OCI-LY7 (cell line): ENCODE measurements around the gene RPAIN. TPM values are rescaled to one million over a fixed set of nuclear protein-coding genes. Genes with fewer than 3 reads are reported as not detected.

Source experiments
- BruUV-seq: library from RNA; stranded (reverse); fragments of 400-500 nt; replicated peaks from 2 replicates; lab custom pipeline; 2021; lab: Mats Ljungman, UMichigan
- CTCF ChIA-PET: fragments of 300-600 bp; sonication (Branson Sonifier 250); formaldehyde crosslinking; loops from one replicate; lab custom pipeline; 2022; ENCODE audit warnings: antibody characterized with exemption; ENCODE audit not compliant: unreplicated experiment; lab: Charles Lee
- POLR2A ChIA-PET: fragments of 300-600 bp; sonication (Branson Sonifier 250); formaldehyde crosslinking; loops from one replicate; lab custom pipeline; 2022; ENCODE audit warnings: antibody characterized with exemption; lab: Charles Lee
- DNase-seq: peaks from one replicate; pipeline ENCODE4 v3.0.0-alpha.2; 2015; ENCODE audit warnings: low spot score
- H2AFZ ChIP-seq: fragments of 200-600 bp; sonication (generic), shearing (Covaris generic); 2 replicates; pipeline ENCODE4 v1.6.1; 2014; ENCODE audit warnings: mild to moderate bottlenecking, antibody characterized with exemption, low read length, moderate library complexity
- H3K27ac ChIP-seq: fragments of 200-600 bp; sonication (generic); 2 replicates; pipeline ENCODE4 v1.5.1; 2014; ENCODE audit warnings: mixed run types, low read depth, mild to moderate bottlenecking, moderate library complexity, low read length, inconsistent platforms; ENCODE audit not compliant: poor library complexity, severe bottlenecking
- H3K36me3 ChIP-seq: fragments of 200-600 bp; sonication (generic); 2 replicates; pipeline ENCODE4 v1.6.1; 2014; ENCODE audit warnings: mild to moderate bottlenecking, antibody characterized with exemption, low read length, moderate library complexity, mixed read lengths; ENCODE audit not compliant: insufficient read depth
- H3K4me1 ChIP-seq: fragments of 200-600 bp; sonication (generic); 2 replicates; pipeline ENCODE4 v1.5.1; 2014; ENCODE audit warnings: mild to moderate bottlenecking, low read length; ENCODE audit not compliant: insufficient read depth, poor library complexity, severe bottlenecking
- H3K4me2 ChIP-seq: fragments of 200-600 bp; sonication (generic); 2 replicates; pipeline ENCODE4 v1.6.1; 2014; ENCODE audit warnings: mild to moderate bottlenecking, low read length
- H3K4me3 ChIP-seq: fragments of 200-600 bp; sonication (generic); 2 replicates; pipeline ENCODE4 v1.5.1; 2014; ENCODE audit warnings: mild to moderate bottlenecking, low read depth, low read length; ENCODE audit not compliant: poor library complexity, severe bottlenecking
- H3K79me2 ChIP-seq: fragments of 200-600 bp; sonication (generic); 2 replicates; pipeline ENCODE4 v1.6.1; 2016; ENCODE audit warnings: low read depth, mild to moderate bottlenecking, low read length, moderate library complexity, mixed read lengths; ENCODE audit not compliant: insufficient read depth
- H3K9me2 ChIP-seq: fragments of 200-600 bp; sonication (generic); 2 replicates; pipeline ENCODE4 v1.6.1; 2016; ENCODE audit warnings: mild to moderate bottlenecking, low read length, mixed read lengths; ENCODE audit not compliant: insufficient read depth
- H3K9me3 ChIP-seq: fragments of 200-600 bp; sonication (generic); 2 replicates; pipeline ENCODE4 v1.6.1; 2014; ENCODE audit warnings: mild to moderate bottlenecking, mixed run types, low read length, mixed read lengths
- H4K20me1 ChIP-seq: fragments of 200-600 bp; sonication (generic); 2 replicates; pipeline ENCODE4 v1.6.1; 2014; ENCODE audit warnings: mild to moderate bottlenecking, antibody characterized with exemption, low read length, moderate library complexity, mixed read lengths; ENCODE audit not compliant: insufficient read depth
- EZH2phosphoT487 ChIP-seq: fragments of 200-600 bp; sonication (generic); IDR thresholded peaks from 2 replicates; pipeline ENCODE4 v1.6.1; 2018; ENCODE audit warnings: low read depth, borderline replicate concordance, mild to moderate bottlenecking, mixed run types, antibody characterized with exemption, low read length, moderate library complexity, mixed read lengths
- intact Hi-C: fragments of 100-400 bp; cut with micrococcal nuclease; formaldehyde crosslinking; loops from one replicate; pipeline ENCODE4 v1.10.0; 2022; ENCODE audit not compliant: unreplicated experiment
- total RNA-seq, 2 experiments: library from RNA; depleted of rRNA in 1 of 2; stranded (reverse); fragments of >200 nt in 1 of 2; shearing (Covaris generic) in 1 of 2; gene quantifications; 2 replicates each; pipeline ENCODE4 v1.2.3, GENCODE V29; 2014 to 2022
- TF ChIP-seq, protein P1 (sequence below): fragments of 200-600 bp; sonication (generic); conservative IDR thresholded peaks from 2 replicates; pipeline ENCODE4 v1.5.1; 2014; ENCODE audit warnings: mild to moderate bottlenecking, antibody characterized with exemption, low read length, moderate library complexity, mixed read lengths

The RPAIN gene
- total RNA-seq, 2 experiments from 2014 or later: 88.9 to 99.6 TPM

DNA sequence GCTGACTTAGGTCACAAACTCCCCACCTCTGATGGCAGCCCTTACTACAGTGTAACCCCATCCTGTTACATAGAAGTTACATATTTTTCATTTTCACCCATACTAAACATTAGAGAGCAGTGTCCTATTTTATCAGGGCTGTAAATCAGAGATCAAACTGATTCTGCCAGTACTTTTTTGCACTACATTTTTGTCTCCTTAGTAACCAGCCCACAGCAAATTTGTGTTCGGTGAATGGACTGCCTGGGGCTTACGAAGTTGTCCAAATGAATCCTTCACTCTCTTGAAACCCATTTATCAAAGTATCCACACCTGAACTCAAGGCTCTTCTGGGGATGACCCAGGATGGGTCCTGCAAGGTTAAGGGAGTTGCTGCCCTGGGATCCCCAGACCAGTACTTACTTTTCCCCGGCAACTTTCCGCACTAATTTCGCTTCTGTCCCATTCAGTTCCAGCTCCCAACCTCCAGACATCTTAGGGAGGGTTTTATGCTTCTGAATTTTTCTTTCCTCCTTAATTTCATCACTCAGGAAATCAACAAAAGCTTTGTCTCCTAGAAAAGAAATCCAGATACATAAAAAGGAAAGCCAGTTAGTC is 17.8 kb downstream of the RPAIN start:
- no peak for DNase-seq
- Histone ChIP-seq H3K79me2 (peaks cover 39% of the 10 kb centered on the region), H3K4me1 (peaks cover 27% of the 10 kb centered on the region), H3K9me2 (no peaks in the 10 kb centered on the region), H4K20me1 (peaks cover 23% of the 10 kb centered on the region; the same call in 1 of the 2 replicates), H3K27ac (peak overlapping the region; percentile 58), H3K4me3 (peak overlapping the region; percentile 84), H3K36me3 (peaks cover 86% of the 10 kb centered on the region), H3K9me3 (no peaks in the 10 kb centered on the region), H3K4me2 (peak overlapping the region; percentile 93), H2AFZ (no peak overlapping the region)
- no peak for TF ChIP-seq EZH2phosphoT487
- TF ChIP-seq, protein P1, sequence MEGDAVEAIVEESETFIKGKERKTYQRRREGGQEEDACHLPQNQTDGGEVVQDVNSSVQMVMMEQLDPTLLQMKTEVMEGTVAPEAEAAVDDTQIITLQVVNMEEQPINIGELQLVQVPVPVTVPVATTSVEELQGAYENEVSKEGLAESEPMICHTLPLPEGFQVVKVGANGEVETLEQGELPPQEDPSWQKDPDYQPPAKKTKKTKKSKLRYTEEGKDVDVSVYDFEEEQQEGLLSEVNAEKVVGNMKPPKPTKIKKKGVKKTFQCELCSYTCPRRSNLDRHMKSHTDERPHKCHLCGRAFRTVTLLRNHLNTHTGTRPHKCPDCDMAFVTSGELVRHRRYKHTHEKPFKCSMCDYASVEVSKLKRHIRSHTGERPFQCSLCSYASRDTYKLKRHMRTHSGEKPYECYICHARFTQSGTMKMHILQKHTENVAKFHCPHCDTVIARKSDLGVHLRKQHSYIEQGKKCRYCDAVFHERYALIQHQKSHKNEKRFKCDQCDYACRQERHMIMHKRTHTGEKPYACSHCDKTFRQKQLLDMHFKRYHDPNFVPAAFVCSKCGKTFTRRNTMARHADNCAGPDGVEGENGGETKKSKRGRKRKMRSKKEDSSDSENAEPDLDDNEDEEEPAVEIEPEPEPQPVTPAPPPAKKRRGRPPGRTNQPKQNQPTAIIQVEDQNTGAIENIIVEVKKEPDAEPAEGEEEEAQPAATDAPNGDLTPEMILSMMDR: no peak
- ChIA-PET POLR2A (interaction anchor here (0.6 to 0.8 kb wide), 3 partner anchors 25 to 205 kb away, joined by 3 to 4 read pairs (median 3); no protein-coding TSS in a partner anchor), CTCF (interaction anchor here (1.8 kb wide), 1 partner anchor 19 kb away, joined by 4 read pairs; the partner anchor contains the start of gene NUP88)
- intact Hi-C loops: loop anchor here (2.0 to 5.0 kb wide), 3 partner anchors 19 to 241 kb away; partner anchors contain the start of genes DHX33 and NUP88
- BruUV-seq: no TSS peak

DNA sequence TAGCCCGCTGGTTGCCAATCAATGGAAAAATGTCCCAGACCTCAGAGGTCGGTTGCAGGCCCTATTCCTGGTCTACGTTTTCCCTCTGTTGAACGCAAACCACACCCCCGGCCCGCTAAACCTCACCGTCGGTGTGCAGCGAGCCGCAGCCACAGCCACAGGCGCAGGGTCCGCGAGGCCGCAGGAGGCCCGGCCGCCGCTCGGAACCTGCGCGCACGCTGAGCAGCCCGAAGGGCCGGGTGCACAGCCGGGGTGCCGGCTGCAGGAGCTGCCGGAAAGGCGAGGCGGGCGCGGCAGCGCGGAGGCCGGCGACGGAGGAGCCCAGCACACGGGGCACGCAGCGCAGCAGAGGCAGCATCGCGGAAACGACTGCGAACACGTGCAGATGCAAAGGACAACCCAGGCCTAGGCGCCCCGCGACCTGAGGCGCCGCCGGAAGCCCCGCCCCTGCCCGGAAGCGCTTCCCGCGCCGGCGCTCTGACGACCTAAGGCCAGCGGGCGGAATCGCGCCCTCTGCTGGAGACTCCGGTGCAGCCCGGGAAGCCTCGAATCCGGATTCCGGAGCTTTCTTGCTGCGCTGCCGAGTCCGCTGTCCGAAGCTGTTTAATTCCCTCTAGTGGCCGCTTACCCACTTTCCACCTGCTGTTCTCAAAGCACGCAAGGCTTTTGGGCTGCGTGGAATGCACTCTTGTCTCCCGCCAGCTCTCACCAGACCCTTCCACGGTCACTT is 18.9 kb downstream of the RPAIN start, which contains the start of gene C1QBP:
Gene C1QBP, minus strand, starts transcription at position 440 of the 730 bp plus-strand sequence. Its CDS starts 82 bp downstream, at position 358.
- Histone ChIP-seq H3K27ac (peak within 1 kb of the TSS; percentile 58), H3K36me3 (peaks cover 83% of the 10 kb centered on the region), H3K9me2 (no peaks in the 10 kb centered on the region), H3K4me3 (peak within 1 kb of the TSS; percentile 84), H3K9me3 (no peaks in the 10 kb centered on the region), H3K79me2 (peaks cover 39% of the 10 kb centered on the region), H4K20me1 (peaks cover 23% of the 10 kb centered on the region; the same call in 1 of the 2 replicates), H3K4me2 (peak within 1 kb of the TSS; percentile 93), H2AFZ (peak within 1 kb of the TSS; percentile 56; the same call in 1 of the 2 replicates), H3K4me1 (peaks cover 27% of the 10 kb centered on the region)
- BruUV-seq: no TSS peak
- intact Hi-C loops: loop anchor here (1.0 to 5.0 kb wide), 4 partner anchors 20 to 242 kb away; partner anchors contain the start of genes DHX33 and NUP88
- ChIA-PET CTCF (interaction anchor here (0.6 to 1.8 kb wide), 8 partner anchors 10 to 648 kb away, joined by 3 to 4 read pairs (median 4); partner anchors contain the start of genes DERL2, DHX33, MIS12 and NUP88), POLR2A (interaction anchor here (0.6 to 1.0 kb wide), 4 partner anchors 14 to 1806 kb away, joined by 3 to 5 read pairs (median 3); partner anchors contain the start of gene NUP88)
- TF ChIP-seq, protein P1: peak; percentile 94
- TF ChIP-seq EZH2phosphoT487: no peak
- DNase-seq: peak; percentile 96
